ENCODE results near the gene TMEM88. TPM values are rescaled to one million over a fixed set of nuclear protein-coding genes. Genes with fewer than 3 reads are reported as not detected.
"Not testable (repeated sequence)": the region's sequence is repeated elsewhere in the genome, so short reads cannot be mapped to it uniquely, and the experiment has no call there.

Gene TMEM88
- polyA plus RNA-seq, 4 donors = 3.8 to 17.5 (median 7.3) TPM

GRCh38 chr17:7864384-7864783 is 9.5 kb downstream of the TMEM88 start:
- H3K4me3 ChIP-seq (ENCODE audit: low read depth in 1 of 3, low read length in 3 of 3); H3K36me3 ChIP-seq (ENCODE audit: control insufficient read depth in 3 of 3, insufficient read depth in 2 of 3, low read depth in 1 of 3, low read length in 3 of 3); H3K27ac ChIP-seq (ENCODE audit: low read depth in 1 of 3, low read length in 2 of 3); FAIRE-seq; DNase-seq; H3K9me3 ChIP-seq (ENCODE audit: control insufficient read depth in 2 of 2, insufficient read depth in 1 of 2, low read depth in 1 of 2, low read length in 1 of 2); H3K4me1 ChIP-seq (ENCODE audit: control insufficient read depth in 3 of 3, insufficient read depth in 2 of 3, low read depth in 1 of 3, low read length in 2 of 3); H3K27me3 ChIP-seq (ENCODE audit: control insufficient read depth in 3 of 3, insufficient read depth in 3 of 3, low read length in 3 of 3): not testable (repeated sequence)
- WGBS, 3 donors = 50 to 71% (median 70%) methylated on average over 5 of the region's 5 CpGs

- DNase-seq (no peak), FAIRE-seq (no peak)
- Histone ChIP-seq H3K9me3 (ENCODE audit: control insufficient read depth in 2 of 2, insufficient read depth in 1 of 2, low read depth in 1 of 2, low read length in 1 of 2) (no peaks in the 10 kb centered on the region), H3K27ac (ENCODE audit: low read depth in 1 of 3, low read length in 2 of 3) (no peak overlapping the region), H3K27me3 (ENCODE audit: control insufficient read depth in 3 of 3, insufficient read depth in 3 of 3, low read length in 3 of 3) (no peaks in the 10 kb centered on the region), H3K36me3 (ENCODE audit: control insufficient read depth in 3 of 3, insufficient read depth in 2 of 3, low read depth in 1 of 3, low read length in 3 of 3) (peaks cover 0 to 10% (median 0%) of the 10 kb centered on the region in 3 donors), H3K4me3 (ENCODE audit: low read depth in 1 of 3, low read length in 3 of 3) (no peak overlapping the region), H3K4me1 (ENCODE audit: control insufficient read depth in 3 of 3, insufficient read depth in 2 of 3, low read depth in 1 of 3, low read length in 2 of 3) (no peaks in the 10 kb centered on the region)
- WGBS, 3 donors = 92 to 93% (median 93%) methylated on average over 5 of the region's 5 CpGs
Observed at GRCh38 chr17:7864995-7865650, 10.3 kb downstream of the TMEM88 start.

GRCh38 chr17:7867881-7868329 is 13.0 kb downstream of the TMEM88 start:
- Histone ChIP-seq H3K27ac (ENCODE audit: low read depth in 1 of 3, low read length in 2 of 3) (no peak overlapping the region), H3K4me3 (ENCODE audit: low read depth in 1 of 3, low read length in 3 of 3) (no peak overlapping the region), H3K36me3 (ENCODE audit: control insufficient read depth in 3 of 3, insufficient read depth in 2 of 3, low read depth in 1 of 3, low read length in 3 of 3) (peaks cover 0 to 21% (median 0%) of the 10 kb centered on the region in 3 donors), H3K9me3 (ENCODE audit: control insufficient read depth in 2 of 2, insufficient read depth in 1 of 2, low read depth in 1 of 2, low read length in 1 of 2) (no peaks in the 10 kb centered on the region), H3K4me1 (ENCODE audit: control insufficient read depth in 3 of 3, insufficient read depth in 2 of 3, low read depth in 1 of 3, low read length in 2 of 3) (no peaks in the 10 kb centered on the region), H3K27me3 (ENCODE audit: control insufficient read depth in 3 of 3, insufficient read depth in 3 of 3, low read length in 3 of 3) (no peaks in the 10 kb centered on the region)
- peak in 1 of 2 donors; percentile 33 for DNase-seq
- FAIRE-seq = no peak
- WGBS, 3 donors = 57 to 59% (median 58%) methylated on average over 5 of the region's 5 CpGs

GRCh38 chr17:7873051-7873450 is 18.2 kb downstream of the TMEM88 start:
- Histone ChIP-seq H3K36me3 (ENCODE audit: control insufficient read depth in 3 of 3, insufficient read depth in 2 of 3, low read depth in 1 of 3, low read length in 3 of 3) (peaks cover 0 to 24% (median 0%) of the 10 kb centered on the region in 3 donors), H3K4me3 (ENCODE audit: low read depth in 1 of 3, low read length in 3 of 3) (no peak overlapping the region), H3K9me3 (ENCODE audit: control insufficient read depth in 2 of 2, insufficient read depth in 1 of 2, low read depth in 1 of 2, low read length in 1 of 2) (no peaks in the 10 kb centered on the region), H3K27ac (ENCODE audit: low read depth in 1 of 3, low read length in 2 of 3) (no peak overlapping the region), H3K4me1 (ENCODE audit: control insufficient read depth in 3 of 3, insufficient read depth in 2 of 3, low read depth in 1 of 3, low read length in 2 of 3) (no peaks in the 10 kb centered on the region), H3K27me3 (ENCODE audit: control insufficient read depth in 3 of 3, insufficient read depth in 3 of 3, low read length in 3 of 3) (no peaks in the 10 kb centered on the region)
- 78 to 81% (median 79%) methylated on average over 4 of the region's 4 CpGs for WGBS, 3 donors
- no peak for DNase-seq
- FAIRE-seq = no peak

GRCh38 chr17:7875804-7876370 is 21.0 kb downstream of the TMEM88 start:
- no peak for FAIRE-seq
- Histone ChIP-seq H3K4me1 (ENCODE audit: control insufficient read depth in 3 of 3, insufficient read depth in 2 of 3, low read depth in 1 of 3, low read length in 2 of 3) (peaks cover 0 to 11% (median 0%) of the 10 kb centered on the region in 3 donors), H3K9me3 (ENCODE audit: control insufficient read depth in 2 of 2, insufficient read depth in 1 of 2, low read depth in 1 of 2, low read length in 1 of 2) (no peaks in the 10 kb centered on the region), H3K27me3 (ENCODE audit: control insufficient read depth in 3 of 3, insufficient read depth in 3 of 3, low read length in 3 of 3) (no peaks in the 10 kb centered on the region), H3K36me3 (ENCODE audit: control insufficient read depth in 3 of 3, insufficient read depth in 2 of 3, low read depth in 1 of 3, low read length in 3 of 3) (peaks cover 0 to 30% (median 0%) of the 10 kb centered on the region in 3 donors), H3K27ac (ENCODE audit: low read depth in 1 of 3, low read length in 2 of 3) (no peak overlapping the region), H3K4me3 (ENCODE audit: low read depth in 1 of 3, low read length in 3 of 3) (no peak overlapping the region)
- WGBS, 3 donors = 87 to 92% (median 89%) methylated on average over 2 of the region's 2 CpGs
- DNase-seq = no peak

GRCh38 chr17:7878234-7878633 is 23.4 kb downstream of the TMEM88 start:
- peaks cover 2 to 29% (median 4%) of the 10 kb centered on the region in 3 donors for H3K4me1 ChIP-seq (ENCODE audit: control insufficient read depth in 3 of 3, insufficient read depth in 2 of 3, low read depth in 1 of 3, low read length in 2 of 3)
- no peak for DNase-seq
- FAIRE-seq = no peak
- H3K27me3 ChIP-seq (ENCODE audit: control insufficient read depth in 3 of 3, insufficient read depth in 3 of 3, low read length in 3 of 3) = no peaks in the 10 kb centered on the region
- WGBS, 3 donors = 89 to 94% (median 93%) methylated on average over 7 of the region's 7 CpGs
- peaks cover 0 to 30% (median 4%) of the 10 kb centered on the region in 3 donors for H3K36me3 ChIP-seq (ENCODE audit: control insufficient read depth in 3 of 3, insufficient read depth in 2 of 3, low read depth in 1 of 3, low read length in 3 of 3)
- no peaks in the 10 kb centered on the region for H3K9me3 ChIP-seq (ENCODE audit: control insufficient read depth in 2 of 2, insufficient read depth in 1 of 2, low read depth in 1 of 2, low read length in 1 of 2)
- no peak overlapping the region for H3K4me3 ChIP-seq (ENCODE audit: low read depth in 1 of 3, low read length in 3 of 3)
- no peak overlapping the region for H3K27ac ChIP-seq (ENCODE audit: low read depth in 1 of 3, low read length in 2 of 3)

- no peaks in the 10 kb centered on the region for H3K9me3 ChIP-seq (ENCODE audit: control insufficient read depth in 2 of 2, insufficient read depth in 1 of 2, low read depth in 1 of 2, low read length in 1 of 2)
- H3K27me3 ChIP-seq (ENCODE audit: control insufficient read depth in 3 of 3, insufficient read depth in 3 of 3, low read length in 3 of 3) = no peaks in the 10 kb centered on the region
- H3K36me3 ChIP-seq (ENCODE audit: control insufficient read depth in 3 of 3, insufficient read depth in 2 of 3, low read depth in 1 of 3, low read length in 3 of 3) = peaks cover 0 to 24% (median 4%) of the 10 kb centered on the region in 3 donors
- no peak overlapping the region for H3K4me3 ChIP-seq (ENCODE audit: low read depth in 1 of 3, low read length in 3 of 3)
- DNase-seq (no peak), FAIRE-seq (no peak)
- WGBS, 3 donors = 60 to 66% (median 62%) methylated on average over 3 of the region's 3 CpGs
- peaks cover 2 to 38% (median 4%) of the 10 kb centered on the region in 3 donors for H3K4me1 ChIP-seq (ENCODE audit: control insufficient read depth in 3 of 3, insufficient read depth in 2 of 3, low read depth in 1 of 3, low read length in 2 of 3)
- no peak overlapping the region for H3K27ac ChIP-seq (ENCODE audit: low read depth in 1 of 3, low read length in 2 of 3)
Observed at GRCh38 chr17:7880076-7880868, 25.4 kb downstream of the TMEM88 start.

- peak overlapping the region in 1 of 3 donors; percentile 41 for H3K27ac ChIP-seq (ENCODE audit: low read depth in 1 of 3, low read length in 2 of 3)
- FAIRE-seq = no peak
- H3K36me3 ChIP-seq (ENCODE audit: control insufficient read depth in 3 of 3, insufficient read depth in 2 of 3, low read depth in 1 of 3, low read length in 3 of 3) = peaks cover 0 to 21% (median 4%) of the 10 kb centered on the region in 3 donors
- H3K27me3 ChIP-seq (ENCODE audit: control insufficient read depth in 3 of 3, insufficient read depth in 3 of 3, low read length in 3 of 3) = no peaks in the 10 kb centered on the region
- peaks cover 2 to 43% (median 4%) of the 10 kb centered on the region in 3 donors for H3K4me1 ChIP-seq (ENCODE audit: control insufficient read depth in 3 of 3, insufficient read depth in 2 of 3, low read depth in 1 of 3, low read length in 2 of 3)
- H3K9me3 ChIP-seq (ENCODE audit: control insufficient read depth in 2 of 2, insufficient read depth in 1 of 2, low read depth in 1 of 2, low read length in 1 of 2) = no peaks in the 10 kb centered on the region
- no peak for DNase-seq
- 54 to 78% (median 66%) methylated on average over 7 of the region's 7 CpGs for WGBS, 3 donors
- H3K4me3 ChIP-seq (ENCODE audit: low read depth in 1 of 3, low read length in 3 of 3) = no peak overlapping the region
Observed at GRCh38 chr17:7881276-7882054, 26.6 kb downstream of the TMEM88 start.

Data from small intestine (tissue), 7 donors.